ENCODE measurements around the gene ARAP3.
A peak's percentile ranks its signal among the peaks of the same experiment; 100 is the strongest.

Gene ARAP3

DNA sequence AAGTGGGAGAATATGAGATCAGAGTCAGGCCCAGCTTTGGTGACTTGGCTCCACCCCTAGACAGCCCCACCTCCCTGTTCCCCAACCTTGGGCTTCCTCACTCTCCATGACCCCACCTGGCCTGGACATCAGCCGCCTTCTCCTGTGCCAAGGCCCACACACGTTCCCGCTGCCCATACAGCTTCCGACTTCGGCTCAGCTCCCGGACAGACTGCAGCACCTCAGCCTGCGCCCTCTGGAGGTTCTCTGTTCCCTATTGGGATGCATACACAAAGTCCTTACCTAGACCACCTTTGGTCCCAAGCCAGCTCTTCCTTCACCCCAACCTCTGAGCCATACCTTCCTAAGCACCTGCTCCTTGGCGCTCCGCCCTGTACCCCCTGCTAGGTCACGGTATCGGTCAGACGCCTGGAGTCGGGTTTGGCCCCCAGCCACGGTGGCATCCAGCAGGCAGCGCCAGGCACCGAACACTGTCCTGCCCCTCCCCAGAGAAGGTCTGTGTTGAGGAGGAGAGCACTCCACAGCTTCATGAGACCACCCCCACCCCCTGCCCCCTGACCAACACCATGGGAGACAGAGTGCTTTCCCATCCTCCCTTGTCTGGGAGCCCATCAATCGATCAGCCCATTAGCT lies 32.9 kb downstream of the ARAP3 start:
- H3K4me3 ChIP-seq (ENCODE audit: low read length), result no peak overlapping the region
- H3K27me3 ChIP-seq (ENCODE audit: insufficient read depth, low read length), result no peaks in the 10 kb centered on the region
- H3K4me1 ChIP-seq (ENCODE audit: insufficient read depth, low read length), result peaks cover 9% of the 10 kb centered on the region; the same call in 1 of the 2 replicates
- H3K9me3 ChIP-seq (ENCODE audit: insufficient read depth, low read depth, low read length), result no peaks in the 10 kb centered on the region
- H3K36me3 ChIP-seq (ENCODE audit: insufficient read depth, low read depth, low read length), result peaks cover 26% of the 10 kb centered on the region
- no peak overlapping the region for H3K27ac ChIP-seq (ENCODE audit: low read length)
- H3K9ac ChIP-seq (ENCODE audit: low read depth, low read length), result no peak overlapping the region

GRCh38 chr5:141647851-141648250 lies 34.2 kb downstream of the ARAP3 start:
- Histone ChIP-seq H3K9ac (ENCODE audit: low read depth, low read length) (no peak overlapping the region), H3K4me1 (ENCODE audit: insufficient read depth, low read length) (peaks cover 9% of the 10 kb centered on the region; the same call in 1 of the 2 replicates), H3K27ac (ENCODE audit: low read length) (no peak overlapping the region), H3K36me3 (ENCODE audit: insufficient read depth, low read depth, low read length) (peaks cover 23% of the 10 kb centered on the region), H3K4me3 (ENCODE audit: low read length) (no peak overlapping the region), H3K9me3 (ENCODE audit: insufficient read depth, low read depth, low read length) (no peaks in the 10 kb centered on the region), H3K27me3 (ENCODE audit: insufficient read depth, low read length) (no peaks in the 10 kb centered on the region)

DNA sequence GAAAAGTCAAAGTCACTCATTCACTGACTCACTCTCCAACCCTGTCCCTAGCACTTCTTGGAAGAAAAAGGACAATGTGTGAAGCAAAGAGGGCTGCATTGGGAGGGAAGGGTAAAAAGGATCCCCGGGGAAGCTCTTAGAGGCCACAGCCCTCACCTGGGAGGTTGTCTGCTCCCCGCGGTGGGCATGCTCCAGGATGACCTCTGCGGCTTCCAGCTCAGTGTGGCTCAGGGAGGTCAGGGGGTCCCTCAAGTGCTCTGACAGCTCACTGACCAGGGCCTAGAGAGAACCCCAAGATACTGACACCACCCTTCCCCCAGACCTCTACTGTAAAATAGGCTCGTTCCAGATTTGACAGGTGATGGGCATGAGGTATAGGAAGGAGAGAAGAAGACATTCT lies 34.8 kb downstream of the ARAP3 start:
- Histone ChIP-seq H3K36me3 (ENCODE audit: insufficient read depth, low read depth, low read length) (peaks cover 27% of the 10 kb centered on the region), H3K4me3 (ENCODE audit: low read length) (no peak overlapping the region), H3K27ac (ENCODE audit: low read length) (no peak overlapping the region), H3K9me3 (ENCODE audit: insufficient read depth, low read depth, low read length) (no peaks in the 10 kb centered on the region), H3K27me3 (ENCODE audit: insufficient read depth, low read length) (no peaks in the 10 kb centered on the region), H3K9ac (ENCODE audit: low read depth, low read length) (no peak overlapping the region), H3K4me1 (ENCODE audit: insufficient read depth, low read length) (peaks cover 9% of the 10 kb centered on the region; the same call in 1 of the 2 replicates)

DNA sequence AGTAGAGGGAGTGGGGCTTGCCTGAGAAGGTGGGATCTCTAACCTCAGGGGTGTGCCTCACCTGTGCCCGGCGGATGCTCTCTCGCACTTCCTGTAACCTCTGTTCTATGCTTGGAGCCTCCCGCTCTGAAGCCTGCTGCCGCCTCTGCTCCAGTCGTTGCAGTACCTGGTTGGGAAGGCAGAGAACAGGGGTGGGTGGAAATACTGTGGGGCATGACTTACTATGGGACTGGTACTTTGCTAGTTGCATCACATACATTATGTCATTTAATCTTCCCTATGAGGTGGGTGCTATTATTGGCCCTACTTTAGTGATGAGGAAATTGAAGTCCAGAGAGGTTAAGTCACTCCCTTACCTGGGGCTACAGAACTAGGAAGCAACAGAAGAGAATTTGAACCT lies 36.0 kb downstream of the ARAP3 start:
- Histone ChIP-seq H3K9ac (ENCODE audit: low read depth, low read length) (no peak overlapping the region), H3K27me3 (ENCODE audit: insufficient read depth, low read length) (no peaks in the 10 kb centered on the region), H3K9me3 (ENCODE audit: insufficient read depth, low read depth, low read length) (no peaks in the 10 kb centered on the region), H3K36me3 (ENCODE audit: insufficient read depth, low read depth, low read length) (peaks cover 38% of the 10 kb centered on the region), H3K4me3 (ENCODE audit: low read length) (no peak overlapping the region), H3K4me1 (ENCODE audit: insufficient read depth, low read length) (0 out of 2 replicates have a peak, but pooled peaks cover 3% of the 10 kb centered on the region), H3K27ac (ENCODE audit: low read length) (no peak overlapping the region)

DNA sequence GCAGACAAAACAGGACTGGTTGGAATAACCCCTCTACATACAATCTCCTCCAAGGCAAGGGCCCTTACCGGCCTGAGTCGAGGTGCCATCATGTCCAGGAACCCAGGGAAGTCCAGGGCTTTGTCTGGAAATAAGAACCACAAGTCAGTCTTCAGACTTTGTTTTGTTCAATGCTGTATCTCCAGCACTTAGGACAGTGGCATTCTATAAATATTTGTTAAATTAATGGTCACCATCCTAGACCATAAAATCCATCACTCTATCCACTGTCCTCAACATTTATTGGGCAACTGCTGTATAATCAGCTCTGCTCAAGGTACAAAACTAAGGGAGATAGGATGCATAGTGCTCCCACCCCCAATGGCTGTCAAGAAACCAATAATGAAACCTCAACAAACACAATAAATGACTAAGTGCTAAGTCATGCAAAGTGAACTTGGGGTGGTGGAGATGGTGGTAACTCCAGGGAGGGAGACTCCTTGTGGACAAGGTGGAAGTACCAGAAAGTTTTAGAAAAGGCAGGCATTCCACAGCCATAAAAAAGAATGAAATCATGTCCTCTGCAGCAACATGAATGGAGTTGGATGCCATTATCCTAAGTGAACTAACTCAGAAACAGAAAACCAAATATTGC lies 40.3 kb downstream of the ARAP3 start:
- Histone ChIP-seq H3K36me3 (ENCODE audit: insufficient read depth, low read depth, low read length) (peaks cover 38% of the 10 kb centered on the region), H3K9ac (ENCODE audit: low read depth, low read length) (no peak overlapping the region), H3K27me3 (ENCODE audit: insufficient read depth, low read length) (peaks cover 6% of the 10 kb centered on the region), H3K27ac (ENCODE audit: low read length) (no peak overlapping the region), H3K9me3 (ENCODE audit: insufficient read depth, low read depth, low read length) (no peaks in the 10 kb centered on the region), H3K4me3 (ENCODE audit: low read length) (no peak overlapping the region), H3K4me1 (ENCODE audit: insufficient read depth, low read length) (peaks cover 4% of the 10 kb centered on the region; the same call in 1 of the 2 replicates)

DNA sequence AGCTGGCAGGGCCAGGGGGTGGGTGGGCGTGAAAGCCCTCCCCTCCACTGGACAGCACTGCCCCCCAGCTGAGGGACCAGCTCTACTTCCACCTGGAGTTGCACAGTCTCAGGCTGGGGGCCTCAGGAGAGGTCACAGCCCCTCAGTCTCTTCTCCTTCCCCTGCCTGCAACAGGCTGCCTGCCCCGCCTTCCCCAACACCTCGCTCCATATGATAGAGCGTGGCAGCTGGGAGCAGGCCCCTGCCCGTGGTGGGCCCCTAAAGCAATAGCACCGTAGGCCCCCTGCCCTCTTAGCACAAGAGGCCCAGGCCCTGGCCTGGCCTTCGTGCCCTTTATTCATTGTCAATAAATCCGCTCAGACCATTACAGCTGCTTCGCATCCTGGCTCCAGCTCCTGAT lies 41.3 kb downstream of the ARAP3 start:
- H3K9ac ChIP-seq (ENCODE audit: low read depth, low read length), result no peak overlapping the region
- peaks cover 4% of the 10 kb centered on the region; the same call in 1 of the 2 replicates for H3K4me1 ChIP-seq (ENCODE audit: insufficient read depth, low read length)
- no peak overlapping the region for H3K27ac ChIP-seq (ENCODE audit: low read length)

GRCh38 chr5:141640051-141640415 lies 42.0 kb downstream of the ARAP3 start:
- no peaks in the 10 kb centered on the region for H3K9me3 ChIP-seq (ENCODE audit: insufficient read depth, low read depth, low read length)
- no peak overlapping the region for H3K9ac ChIP-seq (ENCODE audit: low read depth, low read length)
- no peak overlapping the region for H3K27ac ChIP-seq (ENCODE audit: low read length)
- peaks cover 33% of the 10 kb centered on the region for H3K36me3 ChIP-seq (ENCODE audit: insufficient read depth, low read depth, low read length)
- peaks cover 4% of the 10 kb centered on the region; the same call in 1 of the 2 replicates for H3K4me1 ChIP-seq (ENCODE audit: insufficient read depth, low read length)
- no peak overlapping the region for H3K4me3 ChIP-seq (ENCODE audit: low read length)
- H3K27me3 ChIP-seq (ENCODE audit: insufficient read depth, low read length), result peaks cover 6% of the 10 kb centered on the region

More for the DNA sequence above, 41.3 kb downstream of the ARAP3 start:
- no peaks in the 10 kb centered on the region for H3K9me3 ChIP-seq (ENCODE audit: insufficient read depth, low read depth, low read length)
- no peak overlapping the region for H3K4me3 ChIP-seq (ENCODE audit: low read length)
- H3K36me3 ChIP-seq (ENCODE audit: insufficient read depth, low read depth, low read length), result peaks cover 36% of the 10 kb centered on the region
- peaks cover 6% of the 10 kb centered on the region for H3K27me3 ChIP-seq (ENCODE audit: insufficient read depth, low read length)

- Histone ChIP-seq H3K9me3 (ENCODE audit: insufficient read depth, low read depth, low read length) (no peaks in the 10 kb centered on the region), H3K27ac (ENCODE audit: low read length) (no peak overlapping the region), H3K9ac (ENCODE audit: low read depth, low read length) (no peak overlapping the region), H3K4me3 (ENCODE audit: low read length) (no peak overlapping the region), H3K4me1 (ENCODE audit: insufficient read depth, low read length) (peaks cover 4% of the 10 kb centered on the region; the same call in 1 of the 2 replicates), H3K27me3 (ENCODE audit: insufficient read depth, low read length) (peaks cover 6% of the 10 kb centered on the region), H3K36me3 (ENCODE audit: insufficient read depth, low read depth, low read length) (peaks cover 38% of the 10 kb centered on the region)
Measured at GRCh38 chr5:141639357-141640050, 42.5 kb downstream of the ARAP3 start.

DNA sequence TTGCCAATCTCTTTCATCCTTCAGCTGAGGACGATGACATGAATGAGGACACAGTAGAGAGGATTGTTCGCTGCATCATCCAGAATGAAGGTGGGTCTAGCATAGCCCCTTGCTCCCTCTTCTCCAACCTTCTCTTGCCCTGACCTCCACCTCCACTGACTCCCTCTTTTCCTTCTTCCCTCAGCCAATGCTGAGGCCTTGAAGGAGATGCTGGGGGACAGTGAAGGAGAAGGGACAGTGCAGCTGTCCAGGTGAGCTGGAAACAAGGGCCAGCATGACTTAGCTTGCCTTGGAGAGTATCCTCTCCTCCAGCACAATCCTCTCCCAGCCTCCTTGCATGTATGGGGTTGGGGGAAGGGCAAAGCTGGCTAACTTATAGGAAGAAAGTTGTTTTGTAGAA lies 43.3 kb downstream of the ARAP3 start:
- Histone ChIP-seq H3K4me1 (ENCODE audit: insufficient read depth, low read length) (peaks cover 4% of the 10 kb centered on the region; the same call in 1 of the 2 replicates), H3K9ac (ENCODE audit: low read depth, low read length) (no peak overlapping the region), H3K9me3 (ENCODE audit: insufficient read depth, low read depth, low read length) (no peaks in the 10 kb centered on the region), H3K27me3 (ENCODE audit: insufficient read depth, low read length) (peaks cover 6% of the 10 kb centered on the region), H3K36me3 (ENCODE audit: insufficient read depth, low read depth, low read length) (peaks cover 37% of the 10 kb centered on the region), H3K4me3 (ENCODE audit: low read length) (no peak overlapping the region), H3K27ac (ENCODE audit: low read length) (no peak overlapping the region)

DNA sequence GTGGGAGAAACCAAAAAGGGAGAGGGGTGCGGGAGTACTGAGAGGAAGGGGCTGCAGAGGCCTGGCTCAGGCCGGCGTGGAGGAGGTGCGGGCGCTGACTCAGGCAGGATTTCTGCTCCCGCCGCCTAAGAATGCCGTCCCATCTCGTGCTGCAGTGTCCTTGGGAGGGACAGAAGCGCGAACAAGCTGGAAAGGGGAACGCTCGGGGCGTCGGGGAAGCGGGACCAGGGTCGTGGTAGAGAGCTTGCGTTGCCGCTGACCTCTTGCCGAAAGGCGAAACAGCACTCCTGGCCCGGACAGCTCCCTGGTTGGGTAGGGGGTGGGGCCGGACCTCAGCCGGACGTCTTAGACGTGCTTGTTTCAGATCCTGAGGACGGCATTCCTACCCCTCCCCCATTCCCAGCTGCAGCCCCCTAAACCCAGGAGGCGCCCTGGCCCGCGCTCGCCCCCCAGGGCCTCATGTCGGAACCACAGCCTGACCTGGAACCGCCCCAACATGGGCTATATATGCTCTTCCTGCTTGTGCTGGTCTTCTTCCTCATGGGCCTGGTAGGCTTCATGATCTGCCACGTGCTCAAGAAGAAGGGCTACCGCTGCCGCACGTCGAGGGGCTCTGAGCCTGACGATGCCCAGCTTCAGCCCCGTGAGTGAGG lies 44.1 kb downstream of the ARAP3 start:
- peaks cover 6% of the 10 kb centered on the region for H3K27me3 ChIP-seq (ENCODE audit: insufficient read depth, low read length)
- H3K9me3 ChIP-seq (ENCODE audit: insufficient read depth, low read depth, low read length), result no peaks in the 10 kb centered on the region
- H3K4me1 ChIP-seq (ENCODE audit: insufficient read depth, low read length), result peaks cover 4% of the 10 kb centered on the region; the same call in 1 of the 2 replicates
- peak overlapping the region; percentile 100 for H3K4me3 ChIP-seq (ENCODE audit: low read length)
- peaks cover 38% of the 10 kb centered on the region for H3K36me3 ChIP-seq (ENCODE audit: insufficient read depth, low read depth, low read length)
- H3K9ac ChIP-seq (ENCODE audit: low read depth, low read length), result peak overlapping the region; percentile 61; the same call in 1 of the 2 replicates
- no peak overlapping the region for H3K27ac ChIP-seq (ENCODE audit: low read length)

- Histone ChIP-seq H3K4me3 (ENCODE audit: low read length) (peak overlapping the region; percentile 100), H3K36me3 (ENCODE audit: insufficient read depth, low read depth, low read length) (peaks cover 40% of the 10 kb centered on the region), H3K9ac (ENCODE audit: low read depth, low read length) (peak overlapping the region; percentile 61; the same call in 1 of the 2 replicates), H3K27ac (ENCODE audit: low read length) (no peak overlapping the region), H3K9me3 (ENCODE audit: insufficient read depth, low read depth, low read length) (no peaks in the 10 kb centered on the region), H3K4me1 (ENCODE audit: insufficient read depth, low read length) (peaks cover 4% of the 10 kb centered on the region; the same call in 1 of the 2 replicates), H3K27me3 (ENCODE audit: insufficient read depth, low read length) (peaks cover 6% of the 10 kb centered on the region)
Measured at GRCh38 chr5:141637123-141637766, 44.8 kb downstream of the ARAP3 start.

Measured in iPS-20b (cell line).